SK-N-MC (cell line): ENCODE results near the gene DHX36.

ENCODE experiments used
- EZH2 ChIP-seq: fragments of 200-600 bp; sonication (generic); IDR thresholded peaks from one replicate; pipeline ENCODE4 v1.6.1; 2017; ENCODE audit warnings: antibody characterized with exemption
- POLR2AphosphoS5 ChIP-seq: IDR thresholded peaks from 2 replicates; pipeline ENCODE4 v1.6.1; 2012; ENCODE audit warnings: mild to moderate bottlenecking, low read depth, low read length, borderline replicate concordance

- TF ChIP-seq EZH2 (no peak), POLR2AphosphoS5 (no peak)
These were observed 71.3 kb downstream of the DHX36 start for GRCh38 chr3:154252759-154253638.
